HPDE6-E6E7 (cell line): ENCODE data around the gene EPX.
A peak's percentile ranks its signal among the peaks of the same experiment; 100 is the strongest.

Source experiments
- DNase-seq: peaks from one replicate; pipeline ENCODE4 v3.0.0; 2011; ENCODE audit warnings: missing footprints; ENCODE audit errors: extremely low spot score

Gene EPX

GRCh38 chr17:58229384-58229783, 36.9 kb downstream of the EPX start:
- DNase-seq, result no peak

- DNase-seq, result no peak
Observed at GRCh38 chr17:58229881-58230280, 37.4 kb downstream of the EPX start.

GRCh38 chr17:58231641-58232040, 39.1 kb downstream of the EPX start:
- DNase-seq, result no peak

- DNase-seq, result no peak
Observed at GRCh38 chr17:58232707-58233156, 40.2 kb downstream of the EPX start.

GRCh38 chr17:58233543-58233942, 41.0 kb downstream of the EPX start:
- DNase-seq, result no peak

- no peak for DNase-seq
Observed at GRCh38 chr17:58234512-58234911, 42.0 kb downstream of the EPX start.

GRCh38 chr17:58235821-58236220, 43.3 kb downstream of the EPX start:
- DNase-seq, result no peak

- no peak for DNase-seq
Observed at GRCh38 chr17:58236394-58236793, 43.9 kb downstream of the EPX start.

- DNase-seq, result no peak
Observed at GRCh38 chr17:58238147-58238634, 45.7 kb downstream of the EPX start, which contains the start of gene LPO. TSS of gene LPO (plus strand) at chr17:58238584. CDS start at chr17:58242980, 4,396 bp downstream.

GRCh38 chr17:58239987-58240386, 47.5 kb downstream of the EPX start:
- DNase-seq, result no peak

GRCh38 chr17:58242171-58242784, 49.8 kb downstream of the EPX start:
- no peak for DNase-seq

GRCh38 chr17:58244963-58245362, 52.4 kb downstream of the EPX start:
- DNase-seq, result no peak

- no peak for DNase-seq
Observed at GRCh38 chr17:58245428-58246103, 53.0 kb downstream of the EPX start.

GRCh38 chr17:58246104-58246740, 53.7 kb downstream of the EPX start:
- no peak for DNase-seq

- DNase-seq, result no peak
Observed at GRCh38 chr17:58246781-58247180, 54.3 kb downstream of the EPX start.

GRCh38 chr17:58247511-58248363, 55.2 kb downstream of the EPX start:
- no peak for DNase-seq

GRCh38 chr17:58248955-58249269, 56.4 kb downstream of the EPX start:
- DNase-seq, result no peak

GRCh38 chr17:58249270-58250133, 57.0 kb downstream of the EPX start:
- DNase-seq, result peak; percentile 90

- no peak for DNase-seq
Observed at GRCh38 chr17:58250344-58251011, 58.0 kb downstream of the EPX start.

- no peak for DNase-seq
Observed at GRCh38 chr17:58252141-58252540, 59.6 kb downstream of the EPX start.

GRCh38 chr17:58253082-58253481, 60.6 kb downstream of the EPX start:
- no peak for DNase-seq
